H9 (cell line): ENCODE results near the gene TMEM270. TPM values are rescaled to one million over a fixed set of nuclear protein-coding genes. Genes with fewer than 3 reads are reported as not detected.

ENCODE experiments used
- DNase-seq: peaks from one replicate; pipeline ENCODE4 v3.0.0-alpha.2; 2017
- H2AFZ ChIP-seq: one replicate; pipeline ENCODE4 v1.6.1; 2013; ENCODE audit warnings: mild to moderate bottlenecking, low read length, control low read depth, moderate library complexity
- H2AK5ac ChIP-seq: 2 replicates; pipeline ENCODE4 v1.6.1; 2013; ENCODE audit warnings: low read length, control low read depth, mixed read lengths; ENCODE audit not compliant: insufficient read length
- H2BK120ac ChIP-seq: one replicate; pipeline ENCODE4 v1.6.1; 2013; ENCODE audit warnings: low read depth, mild to moderate bottlenecking, low read length, control low read depth, inconsistent platforms; ENCODE audit not compliant: poor library complexity, severe bottlenecking
- H2BK12ac ChIP-seq: 2 replicates; pipeline ENCODE4 v1.6.1; 2013; ENCODE audit warnings: low read length, control low read depth, mixed read lengths, low read depth; ENCODE audit not compliant: insufficient read length
- H2BK15ac ChIP-seq: 2 replicates; pipeline ENCODE4 v1.6.1; 2013; ENCODE audit warnings: low read depth, low read length, control low read depth
- H2BK20ac ChIP-seq: one replicate; pipeline ENCODE4 v1.6.1; 2013; ENCODE audit warnings: low read depth, mild to moderate bottlenecking, low read length, control low read depth, inconsistent platforms; ENCODE audit not compliant: poor library complexity, severe bottlenecking
- H2BK5ac ChIP-seq: 2 replicates; pipeline ENCODE4 v1.6.1; 2013; ENCODE audit warnings: low read length, control low read depth, mixed read lengths; ENCODE audit not compliant: insufficient read length
- H3K14ac ChIP-seq: 2 replicates; pipeline ENCODE4 v1.6.1; 2013; ENCODE audit warnings: low read length, control low read depth; ENCODE audit not compliant: insufficient read depth
- H3K18ac ChIP-seq: 2 replicates; pipeline ENCODE4 v1.6.1; 2013; ENCODE audit warnings: low read depth, mild to moderate bottlenecking, mixed read lengths, low read length, control low read depth; ENCODE audit not compliant: insufficient read length
- H3K23ac ChIP-seq: 2 replicates; pipeline ENCODE4 v1.6.1; 2013; ENCODE audit warnings: low read length, control low read depth, mixed read lengths, low read depth; ENCODE audit not compliant: insufficient read length
- H3K23me2 ChIP-seq: 2 replicates; pipeline ENCODE4 v1.6.1; 2013; ENCODE audit warnings: low read depth, mild to moderate bottlenecking, mixed read lengths, low read length, control low read depth; ENCODE audit not compliant: insufficient read length, poor library complexity, severe bottlenecking
- H3K27ac ChIP-seq: 2 replicates; pipeline ENCODE4 v1.5.1; 2013; ENCODE audit warnings: low read length, control low read depth, mixed read lengths, low read depth; ENCODE audit not compliant: insufficient read length
- H3K27me3 ChIP-seq: 2 replicates; pipeline ENCODE4 v1.6.1; 2013; ENCODE audit warnings: low read length, control low read depth, inconsistent platforms; ENCODE audit not compliant: insufficient read depth
- H3K4ac ChIP-seq: 2 replicates; pipeline ENCODE4 v1.6.1; 2013; ENCODE audit warnings: low read depth, mild to moderate bottlenecking, control low read depth, inconsistent platforms, low read length, moderate library complexity
- H3K4me1 ChIP-seq: 2 replicates; pipeline ENCODE4 v1.6.1; 2013; ENCODE audit warnings: low read length, control low read depth, inconsistent platforms; ENCODE audit not compliant: insufficient read depth
- H3K4me2 ChIP-seq: 2 replicates; pipeline ENCODE4 v1.6.1; 2013; ENCODE audit warnings: low read length, control low read depth, mixed read lengths; ENCODE audit not compliant: insufficient read length, insufficient read depth
- H3K56ac ChIP-seq: 2 replicates; pipeline ENCODE4 v1.6.1; 2013; ENCODE audit warnings: low read depth, mild to moderate bottlenecking, mixed read lengths, low read length, control low read depth; ENCODE audit not compliant: insufficient read length
- H3K79me1 ChIP-seq: 2 replicates; pipeline ENCODE4 v1.6.1; 2013; ENCODE audit warnings: low read depth, mild to moderate bottlenecking, moderate library complexity, low read length, control low read depth, inconsistent platforms; ENCODE audit not compliant: insufficient read depth, poor library complexity, severe bottlenecking
- H3K79me2 ChIP-seq: 2 replicates; pipeline ENCODE4 v1.6.1; 2013; ENCODE audit warnings: low read length, control low read depth, inconsistent platforms; ENCODE audit not compliant: insufficient read depth
- H3K9ac ChIP-seq: 2 replicates; pipeline ENCODE4 v1.6.1; 2013; ENCODE audit warnings: low read length, control low read depth, mixed read lengths; ENCODE audit not compliant: insufficient read length; ENCODE audit errors: extremely low read depth
- H3K9me3 ChIP-seq: one replicate; pipeline ENCODE4 v1.6.1; 2013; ENCODE audit warnings: low read depth, low read length, inconsistent platforms; ENCODE audit not compliant: control insufficient read depth
- H3T11ph ChIP-seq: one replicate; pipeline ENCODE4 v1.6.1; 2013; ENCODE audit warnings: mild to moderate bottlenecking, low read length, control low read depth, inconsistent platforms
- H4K20me1 ChIP-seq: one replicate; pipeline ENCODE4 v1.6.1; 2013; ENCODE audit not compliant: control insufficient read depth, insufficient read length, insufficient read depth
- H4K5ac ChIP-seq: 2 replicates; pipeline ENCODE4 v1.6.1; 2013; ENCODE audit warnings: low read depth, mild to moderate bottlenecking, mixed read lengths, low read length, control low read depth; ENCODE audit not compliant: insufficient read length
- H4K8ac ChIP-seq: replicated peaks from 2 replicates; pipeline ENCODE4 v1.6.1; 2013; ENCODE audit warnings: low read length, control low read depth, mixed read lengths, low read depth; ENCODE audit not compliant: insufficient read length
- H4K91ac ChIP-seq: 2 replicates; pipeline ENCODE4 v1.6.1; 2013; ENCODE audit warnings: low read depth, mild to moderate bottlenecking, moderate library complexity, mixed read lengths, low read length, control low read depth; ENCODE audit not compliant: insufficient read length
- H3K27ac Mint-ChIP-seq, 3 experiments: 2 replicates in 2 of 3; 3 replicates in 1 of 3; pipeline ENCODE4 v1.8.0; 2020 to 2021; ENCODE audit warnings: mixed read lengths in 3 of 3, mild to moderate bottlenecking in 1 of 3, moderate library complexity in 1 of 3
- H3K27me3 Mint-ChIP-seq: 2 replicates; pipeline ENCODE4 v1.8.0; 2021; ENCODE audit warnings: low read depth, mild to moderate bottlenecking, moderate library complexity, mixed read lengths
- H3K36me3 Mint-ChIP-seq, 3 experiments: 2 replicates in 2 of 3; 3 replicates in 1 of 3; pipeline ENCODE4 v1.8.0; 2020 to 2021; ENCODE audit warnings: low read depth in 3 of 3, mixed read lengths in 3 of 3; ENCODE audit not compliant: insufficient read depth in 1 of 3
- H3K4me1 Mint-ChIP-seq, 2 experiments: 2 replicates each; pipeline ENCODE4 v1.8.0; 2020; ENCODE audit warnings: mixed read lengths in 2 of 2
- H3K4me3 Mint-ChIP-seq, 2 experiments: 2 replicates in 1 of 2; 3 replicates in 1 of 2; pipeline ENCODE4 v1.8.0; 2020 to 2021; ENCODE audit warnings: mild to moderate bottlenecking in 2 of 2, mixed read lengths in 2 of 2, moderate library complexity in 1 of 2
- H3K9me3 Mint-ChIP-seq, 2 experiments: 2 replicates in 1 of 2; 3 replicates in 1 of 2; pipeline ENCODE4 v1.8.0; 2020; ENCODE audit warnings: mild to moderate bottlenecking in 2 of 2, mixed read lengths in 2 of 2, moderate library complexity in 1 of 2
- WGBS: extraction: QIAGEN DNeasy Blood & Tissue Kit; methylation state at CpG from one replicate; pipeline ENCODE4 v1.1.7; 2013; ENCODE audit warnings: missing lambda C conversion rate, low lambda C conversion rate, mixed read lengths; ENCODE audit not compliant: insufficient read length; ENCODE audit errors: extremely low coverage; 5-methylcytosine and 5-hydroxymethylcytosine counted together
- total RNA-seq: library from RNA; stranded (reverse); gene quantifications from 2 replicates; pipeline ENCODE4 v1.2.1, GENCODE V29; 2021
- TF ChIP-seq, protein P1 (sequence below): fragments of 200-600 bp; sonication (generic); conservative IDR thresholded peaks from 3 replicates; pipeline ENCODE4 v1.8.0; 2021; ENCODE audit warnings: antibody characterized with exemption, mild to moderate bottlenecking

Gene TMEM270
- total RNA-seq, 1 experiment from 2014 or later = not detected

DNA sequence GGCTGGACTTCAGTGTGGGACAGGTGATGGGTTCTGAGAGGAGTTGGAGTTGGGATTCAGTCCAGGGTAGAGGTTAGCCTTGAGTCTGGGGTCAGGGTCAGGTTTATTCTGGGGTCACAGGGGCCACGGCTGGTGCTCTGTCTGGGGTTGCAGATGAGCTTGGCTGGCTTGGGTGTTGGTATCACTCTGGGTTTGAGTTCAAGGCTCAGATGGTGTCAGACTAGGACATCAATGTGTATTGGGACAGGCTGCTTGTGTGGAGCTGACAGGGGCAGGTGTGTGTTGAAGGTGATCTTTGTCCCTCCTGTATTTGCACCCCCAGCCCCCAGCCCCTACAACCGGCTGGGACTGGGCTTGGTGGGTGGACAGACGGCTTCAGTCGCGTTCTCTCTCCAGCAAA lies 26.8 kb downstream of the TMEM270 start:
- Histone ChIP-seq H3K4me1 (no peaks in the 10 kb centered on the region), H3K4ac (no peak overlapping the region), H3K23ac (no peak overlapping the region), H3K9me3 (no peaks in the 10 kb centered on the region), H3K4me2 (no peak overlapping the region), H2AK5ac (no peak overlapping the region), H2BK20ac (no peak overlapping the region), H2BK12ac (no peak overlapping the region), H3K18ac (no peak overlapping the region), H3K56ac (no peak overlapping the region), H4K20me1 (no peaks in the 10 kb centered on the region), H2BK15ac (no peak overlapping the region), H3K27me3 (no peaks in the 10 kb centered on the region; the same call in 1 of the 2 replicates), H4K91ac (no peak overlapping the region), H3K79me1 (no peaks in the 10 kb centered on the region), H3T11ph (no peak overlapping the region), H3K79me2 (no peaks in the 10 kb centered on the region), H3K9ac (no peak overlapping the region), H2AFZ (no peak overlapping the region), H3K23me2 (no peaks in the 10 kb centered on the region), H2BK120ac (no peak overlapping the region), H2BK5ac (no peak overlapping the region), H3K14ac (no peak overlapping the region), H3K27ac (no peak overlapping the region), H4K8ac (no peak overlapping the region), H4K5ac (no peak overlapping the region)
- WGBS = no CpG with 5 or more reads among the region's 5 CpGs
- H3K9me3 Mint-ChIP-seq = no peaks in the 10 kb centered on the region
- DNase-seq = no peak
- H3K27ac Mint-ChIP-seq = no peak overlapping the region; a peak in 1 of 7 replicates
- H3K4me1 Mint-ChIP-seq = peaks cover 3 to 22% of the 10 kb centered on the region in 2 experiments; a peak in 3 of 4 replicates
- H3K27me3 Mint-ChIP-seq = peaks cover 10% of the 10 kb centered on the region
- H3K4me3 Mint-ChIP-seq = no peak overlapping the region; a peak in 1 of 5 replicates
- TF ChIP-seq, protein P1, sequence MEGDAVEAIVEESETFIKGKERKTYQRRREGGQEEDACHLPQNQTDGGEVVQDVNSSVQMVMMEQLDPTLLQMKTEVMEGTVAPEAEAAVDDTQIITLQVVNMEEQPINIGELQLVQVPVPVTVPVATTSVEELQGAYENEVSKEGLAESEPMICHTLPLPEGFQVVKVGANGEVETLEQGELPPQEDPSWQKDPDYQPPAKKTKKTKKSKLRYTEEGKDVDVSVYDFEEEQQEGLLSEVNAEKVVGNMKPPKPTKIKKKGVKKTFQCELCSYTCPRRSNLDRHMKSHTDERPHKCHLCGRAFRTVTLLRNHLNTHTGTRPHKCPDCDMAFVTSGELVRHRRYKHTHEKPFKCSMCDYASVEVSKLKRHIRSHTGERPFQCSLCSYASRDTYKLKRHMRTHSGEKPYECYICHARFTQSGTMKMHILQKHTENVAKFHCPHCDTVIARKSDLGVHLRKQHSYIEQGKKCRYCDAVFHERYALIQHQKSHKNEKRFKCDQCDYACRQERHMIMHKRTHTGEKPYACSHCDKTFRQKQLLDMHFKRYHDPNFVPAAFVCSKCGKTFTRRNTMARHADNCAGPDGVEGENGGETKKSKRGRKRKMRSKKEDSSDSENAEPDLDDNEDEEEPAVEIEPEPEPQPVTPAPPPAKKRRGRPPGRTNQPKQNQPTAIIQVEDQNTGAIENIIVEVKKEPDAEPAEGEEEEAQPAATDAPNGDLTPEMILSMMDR = no peak
- no peaks in the 10 kb centered on the region for H3K36me3 Mint-ChIP-seq
